Measurements from ENCODE around the gene CLDN12.

GRCh38 chr7:90409667-90410066 lies 6.4 kb downstream of the CLDN12 start:
- TF ChIP-seq, protein P1, sequence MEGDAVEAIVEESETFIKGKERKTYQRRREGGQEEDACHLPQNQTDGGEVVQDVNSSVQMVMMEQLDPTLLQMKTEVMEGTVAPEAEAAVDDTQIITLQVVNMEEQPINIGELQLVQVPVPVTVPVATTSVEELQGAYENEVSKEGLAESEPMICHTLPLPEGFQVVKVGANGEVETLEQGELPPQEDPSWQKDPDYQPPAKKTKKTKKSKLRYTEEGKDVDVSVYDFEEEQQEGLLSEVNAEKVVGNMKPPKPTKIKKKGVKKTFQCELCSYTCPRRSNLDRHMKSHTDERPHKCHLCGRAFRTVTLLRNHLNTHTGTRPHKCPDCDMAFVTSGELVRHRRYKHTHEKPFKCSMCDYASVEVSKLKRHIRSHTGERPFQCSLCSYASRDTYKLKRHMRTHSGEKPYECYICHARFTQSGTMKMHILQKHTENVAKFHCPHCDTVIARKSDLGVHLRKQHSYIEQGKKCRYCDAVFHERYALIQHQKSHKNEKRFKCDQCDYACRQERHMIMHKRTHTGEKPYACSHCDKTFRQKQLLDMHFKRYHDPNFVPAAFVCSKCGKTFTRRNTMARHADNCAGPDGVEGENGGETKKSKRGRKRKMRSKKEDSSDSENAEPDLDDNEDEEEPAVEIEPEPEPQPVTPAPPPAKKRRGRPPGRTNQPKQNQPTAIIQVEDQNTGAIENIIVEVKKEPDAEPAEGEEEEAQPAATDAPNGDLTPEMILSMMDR (IDR thresholded peaks at IDR 0.05), result no peak
- no peak for TF ChIP-seq IRF3 (IDR thresholded peaks at IDR 0.05; ENCODE audit: low read depth, low read length)
- TF ChIP-seq RAD21 (IDR thresholded peaks at IDR 0.05; ENCODE audit: low read length), result no peak
- TF ChIP-seq TAF1 (IDR thresholded peaks at IDR 0.05; ENCODE audit: borderline replicate concordance, low read depth, low read length), result no peak
- no peak for TF ChIP-seq TCF12 (IDR thresholded peaks at IDR 0.05)
- no peak for TF ChIP-seq ELF1 (IDR thresholded peaks at IDR 0.05)

Measured in SK-N-SH (cell line).